ENCODE measurements around the gene HDC.

- TF ChIP-seq CTCF (IDR thresholded peaks at IDR 0.05; ENCODE audit: insufficient read depth, low read length, poor library complexity, severe bottlenecking) (no peak), EZH2phosphoT487 (conservative IDR thresholded peaks at IDR 0.05; ENCODE audit: low read length) (no peak)
Measured at GRCh38 chr15:50307799-50308198, 42.3 kb upstream of the HDC start.
